GM19372 (cell line): Measurements from ENCODE around the gene ARPP21.

ENCODE experiments used
- ATAC-seq: cut with Tn5 transposase; IDR thresholded peaks from one replicate; pipeline ENCODE4 v1.9.1; 2021; ENCODE audit warnings: mild to moderate bottlenecking, low read depth, moderate library complexity; ENCODE audit not compliant: unreplicated experiment

Gene ARPP21

DNA sequence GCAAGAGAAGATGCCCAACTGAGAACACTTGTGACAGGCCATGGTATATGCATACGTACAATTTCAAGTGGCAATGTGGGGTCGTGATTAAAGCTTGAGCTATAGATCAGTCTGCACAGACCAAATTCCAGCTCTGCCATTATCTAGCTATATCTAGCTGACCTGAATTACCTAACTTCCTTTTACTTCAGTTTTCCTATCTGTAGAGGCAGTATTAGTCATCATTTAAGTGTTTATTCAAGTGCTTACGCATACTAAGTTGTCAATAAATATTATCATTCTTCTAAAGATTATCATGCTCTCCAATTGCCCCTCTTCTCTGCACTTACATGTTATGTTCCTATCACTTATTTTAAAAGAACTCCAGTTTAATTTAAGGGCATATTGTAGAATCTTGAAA is 87.9 kb downstream of the ARPP21 start:
- no peak for ATAC-seq

- no peak for ATAC-seq
Observed at GRCh38 chr3:35733341-35733740, 94.0 kb downstream of the ARPP21 start.

DNA sequence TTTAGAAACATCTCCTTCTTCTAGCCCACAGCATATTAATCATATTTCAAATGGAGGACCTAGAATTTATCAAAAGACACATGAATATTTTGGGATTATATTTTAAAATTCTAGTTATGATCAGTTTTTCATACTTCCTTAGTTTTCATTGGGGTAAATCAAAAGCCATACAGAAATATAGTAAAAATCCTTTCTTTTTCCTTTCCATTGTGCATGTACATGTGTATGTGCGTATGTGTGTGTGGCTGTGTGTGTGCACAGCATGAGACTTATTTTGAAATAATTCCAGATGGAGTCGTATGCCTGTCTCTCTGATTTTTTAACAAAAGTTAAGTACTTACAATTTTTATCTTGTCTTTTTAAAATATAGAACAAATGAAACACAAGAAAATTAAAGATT is 94.5 kb downstream of the ARPP21 start:
- no peak for ATAC-seq

GRCh38 chr3:35737080-35737479 is 97.8 kb downstream of the ARPP21 start:
- ATAC-seq = no peak

GRCh38 chr3:35737527-35737926 is 98.2 kb downstream of the ARPP21 start:
- ATAC-seq = no peak

DNA sequence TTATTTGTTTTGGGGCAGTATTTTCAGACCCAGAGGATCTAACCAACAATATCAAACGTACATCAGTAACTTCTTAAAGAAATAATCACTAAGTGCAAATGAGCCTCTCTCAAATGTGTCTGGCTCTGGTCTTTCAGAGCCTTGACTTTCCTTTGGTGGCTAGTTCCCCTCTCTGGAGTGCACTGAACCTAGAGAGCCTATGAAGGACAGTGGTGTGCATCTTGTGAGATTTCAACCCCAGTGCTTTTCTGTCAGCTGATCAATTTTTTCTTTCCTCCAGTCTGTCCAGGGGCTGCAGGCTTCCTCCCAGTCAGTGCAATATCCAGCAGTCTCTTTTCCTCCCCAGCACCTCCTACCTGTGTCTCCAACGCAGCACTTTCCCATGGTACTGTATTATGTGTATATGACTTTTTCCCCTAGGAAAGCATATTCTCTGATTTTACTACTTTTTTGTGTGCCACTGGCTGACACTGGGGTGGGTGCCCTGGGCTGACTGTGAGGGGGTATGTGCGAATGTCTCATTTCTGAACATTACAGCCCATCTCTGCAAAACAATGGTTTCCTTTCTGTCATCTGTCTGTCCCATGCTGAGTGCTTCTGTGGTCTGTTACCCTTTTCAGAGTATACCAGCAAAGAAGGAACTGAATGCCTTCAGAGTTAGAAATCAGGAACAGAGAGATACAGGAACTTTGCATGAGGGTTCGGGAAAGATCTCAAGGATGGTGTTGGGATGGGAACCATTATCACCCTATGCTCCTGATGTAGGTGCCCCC is 98.8 kb downstream of the ARPP21 start:
- ATAC-seq = no peak

- no peak for ATAC-seq
Observed at GRCh38 chr3:35739181-35739809, 100.0 kb downstream of the ARPP21 start.

DNA sequence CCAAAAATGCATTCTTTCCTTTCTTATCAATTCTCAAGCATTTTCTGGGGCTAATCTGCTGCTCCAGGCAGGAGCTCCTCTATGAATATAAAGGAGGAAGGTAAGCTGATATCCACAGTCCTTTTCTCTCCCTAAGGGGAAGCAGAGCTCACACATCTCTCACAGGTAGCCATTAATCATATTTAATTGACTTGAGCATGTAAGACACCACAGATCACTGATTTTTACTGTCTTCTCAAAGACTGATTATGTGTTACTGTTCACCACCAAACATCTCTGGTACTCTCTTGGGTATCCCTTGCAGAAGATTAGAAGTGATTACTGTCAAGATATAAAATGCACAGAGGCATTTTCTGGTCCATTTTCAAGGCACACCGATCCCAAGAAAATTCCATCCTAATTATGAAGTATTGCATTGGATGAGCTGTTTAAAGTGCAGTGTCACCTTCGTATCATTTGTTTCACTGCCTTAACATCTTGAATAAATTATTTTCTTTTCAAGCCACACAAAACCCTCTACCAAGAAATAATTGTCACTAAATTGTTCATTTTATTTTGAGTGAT is 100.7 kb downstream of the ARPP21 start:
- ATAC-seq = no peak

- ATAC-seq = no peak
Observed at GRCh38 chr3:35743218-35743617, 103.9 kb downstream of the ARPP21 start.

GRCh38 chr3:35744419-35744818 is 105.1 kb downstream of the ARPP21 start:
- ATAC-seq = no peak

- ATAC-seq = no peak
Observed at GRCh38 chr3:35745351-35745750, 106.0 kb downstream of the ARPP21 start.

GRCh38 chr3:35745802-35746484 is 106.6 kb downstream of the ARPP21 start:
- ATAC-seq = no peak

- ATAC-seq = no peak
Observed at GRCh38 chr3:35746492-35746891, 107.2 kb downstream of the ARPP21 start.

DNA sequence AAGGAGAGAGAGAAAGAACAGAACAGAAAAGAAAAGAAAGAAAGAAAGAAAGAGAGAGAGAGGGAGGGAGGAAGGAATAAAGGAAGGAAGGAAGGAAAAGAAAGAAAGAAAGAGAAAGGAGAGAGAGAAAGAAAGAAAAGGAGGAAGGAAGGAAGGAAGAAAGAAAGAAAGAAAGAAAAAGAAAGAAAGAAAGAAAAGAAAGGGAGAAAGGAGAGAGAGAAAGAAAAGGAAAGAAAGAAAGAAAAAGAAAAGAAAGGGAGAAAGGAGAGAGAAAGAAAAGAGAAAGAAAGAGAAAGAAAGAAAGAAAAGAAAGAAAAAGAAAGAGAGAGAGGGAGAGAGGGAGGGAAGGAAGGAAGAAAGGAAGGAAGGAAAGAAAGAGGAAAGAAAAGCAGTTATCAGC is 108.8 kb downstream of the ARPP21 start:
- no peak for ATAC-seq

GRCh38 chr3:35751207-35751606 is 111.9 kb downstream of the ARPP21 start:
- no peak for ATAC-seq

- ATAC-seq = no peak
Observed at GRCh38 chr3:35757991-35758757, 118.8 kb downstream of the ARPP21 start.

DNA sequence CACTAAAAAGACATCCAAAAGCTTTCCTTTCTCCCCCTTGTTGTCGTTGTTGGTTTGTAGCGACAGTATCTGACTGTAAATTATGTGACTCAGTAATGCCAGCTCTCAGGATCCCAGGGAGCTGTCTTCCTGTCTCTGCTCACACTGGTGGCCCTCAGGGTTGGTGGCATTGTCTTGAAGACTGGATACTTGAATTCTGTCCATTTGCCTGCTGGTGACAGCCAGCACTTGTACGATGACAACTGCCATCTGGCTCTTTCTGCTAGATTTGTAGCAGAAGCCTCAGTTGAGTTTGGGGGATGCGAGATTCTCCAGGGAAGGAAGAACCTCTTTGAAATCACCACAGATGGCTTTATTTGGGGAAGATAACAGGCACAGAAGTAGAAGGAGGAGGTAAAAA is 120.8 kb downstream of the ARPP21 start:
- ATAC-seq = no peak

DNA sequence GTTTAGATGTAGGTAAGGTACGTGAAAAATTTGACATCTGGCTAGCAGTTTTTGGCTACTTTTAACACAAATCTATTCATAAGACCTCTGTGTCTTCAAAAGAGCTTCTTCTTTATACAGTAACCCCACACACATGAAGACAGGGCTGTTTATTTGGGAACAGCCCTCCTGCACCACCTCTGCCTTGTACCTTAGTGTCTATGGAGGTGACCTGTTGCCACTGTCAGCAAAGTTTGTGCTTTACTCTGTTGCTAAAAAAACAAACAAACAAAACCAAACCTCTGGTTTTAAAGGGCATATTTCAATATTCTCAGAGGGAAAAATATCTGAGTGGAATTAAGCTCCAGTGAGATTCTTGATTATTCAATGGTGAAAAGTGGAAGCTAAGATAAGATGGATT is 122.0 kb downstream of the ARPP21 start:
- no peak for ATAC-seq

DNA sequence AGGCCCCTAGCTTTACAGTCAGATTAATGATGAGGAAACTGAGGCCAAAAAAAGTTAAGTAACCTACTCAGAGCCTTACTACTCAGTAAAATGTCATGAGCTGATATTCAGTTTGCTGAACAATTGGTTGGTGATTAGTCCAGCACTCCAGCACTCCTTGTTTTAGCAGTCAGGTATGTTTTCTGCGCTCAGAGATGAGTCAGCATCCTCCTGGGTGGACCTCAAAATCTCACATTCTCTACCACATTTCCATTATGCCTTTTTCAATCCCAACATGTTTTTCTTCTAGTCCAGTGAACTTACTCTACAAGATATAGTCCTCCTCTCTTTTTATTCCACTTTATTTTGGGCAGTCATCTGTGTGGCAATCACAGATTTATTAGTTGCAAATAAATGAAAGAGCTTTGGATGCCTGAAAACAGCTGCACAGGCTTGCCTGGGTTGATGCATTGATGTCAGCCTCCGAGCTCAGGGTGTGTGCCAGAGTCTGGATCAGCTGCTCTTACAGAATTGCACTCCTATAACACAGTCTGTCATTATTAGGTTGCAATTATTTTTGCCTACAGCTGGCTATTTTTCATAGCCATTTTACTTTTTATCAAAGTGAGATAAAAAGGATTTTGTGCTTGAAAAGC is 133.2 kb downstream of the ARPP21 start:
- no peak for ATAC-seq

DNA sequence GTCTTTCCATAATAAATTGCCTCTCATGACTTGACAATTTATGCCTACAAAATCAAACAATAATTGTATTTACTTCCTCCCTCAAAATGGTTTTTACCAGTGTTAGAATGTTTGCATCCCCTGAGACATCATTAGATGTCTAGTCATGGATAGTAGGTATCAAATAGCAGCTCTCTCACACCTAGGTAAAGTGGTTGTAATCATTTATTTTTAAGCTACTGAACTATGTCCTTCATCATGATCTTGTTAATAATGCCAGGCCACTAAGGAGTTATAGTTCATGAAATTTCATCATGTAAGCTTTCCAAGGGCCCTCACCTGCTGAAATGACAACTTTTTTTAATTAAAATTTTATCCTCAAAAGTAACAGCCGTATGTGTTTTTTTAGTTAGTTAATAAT is 134.1 kb downstream of the ARPP21 start:
- no peak for ATAC-seq
